Non-pigmented ciliary epithelial cell (primary cell): ENCODE measurements around the gene PPP1R14D.
"Not testable (repeated sequence)": the region's sequence is repeated elsewhere in the genome, so short reads cannot be mapped to it uniquely, and the experiment has no call there.

Experiments used
- DNase-seq: peaks from one replicate; pipeline ENCODE4 v3.0.0-alpha.2; 2010; ENCODE audit warnings: low read depth

Gene PPP1R14D

GRCh38 chr15:40828447-40829036 is at the start of gene PPP1R14D:
TSS of gene PPP1R14D (minus strand) at chr15:40828708. CDS start at chr15:40828641, 67 bp downstream.
- no peak for DNase-seq

DNA sequence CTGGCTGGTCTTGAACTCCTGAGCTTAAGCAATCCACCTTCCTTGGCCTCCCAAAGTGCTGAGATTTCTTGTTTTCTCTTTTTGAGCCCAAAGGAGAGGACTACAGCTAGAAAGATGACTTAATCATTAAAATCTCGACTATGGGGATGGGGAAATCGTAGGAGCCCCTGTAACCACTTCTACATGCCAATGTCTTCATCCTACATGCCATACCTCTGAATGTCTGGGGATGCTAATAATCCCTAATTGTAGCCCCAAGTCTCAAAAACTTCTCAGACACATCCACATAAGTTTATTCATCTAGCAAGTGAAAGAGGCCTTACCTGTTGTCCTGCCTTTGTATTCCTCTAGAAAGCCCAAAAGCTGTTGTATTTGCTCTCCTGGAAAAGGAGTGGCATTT is 49.2 kb upstream of the PPP1R14D start:
- no peak for DNase-seq

DNA sequence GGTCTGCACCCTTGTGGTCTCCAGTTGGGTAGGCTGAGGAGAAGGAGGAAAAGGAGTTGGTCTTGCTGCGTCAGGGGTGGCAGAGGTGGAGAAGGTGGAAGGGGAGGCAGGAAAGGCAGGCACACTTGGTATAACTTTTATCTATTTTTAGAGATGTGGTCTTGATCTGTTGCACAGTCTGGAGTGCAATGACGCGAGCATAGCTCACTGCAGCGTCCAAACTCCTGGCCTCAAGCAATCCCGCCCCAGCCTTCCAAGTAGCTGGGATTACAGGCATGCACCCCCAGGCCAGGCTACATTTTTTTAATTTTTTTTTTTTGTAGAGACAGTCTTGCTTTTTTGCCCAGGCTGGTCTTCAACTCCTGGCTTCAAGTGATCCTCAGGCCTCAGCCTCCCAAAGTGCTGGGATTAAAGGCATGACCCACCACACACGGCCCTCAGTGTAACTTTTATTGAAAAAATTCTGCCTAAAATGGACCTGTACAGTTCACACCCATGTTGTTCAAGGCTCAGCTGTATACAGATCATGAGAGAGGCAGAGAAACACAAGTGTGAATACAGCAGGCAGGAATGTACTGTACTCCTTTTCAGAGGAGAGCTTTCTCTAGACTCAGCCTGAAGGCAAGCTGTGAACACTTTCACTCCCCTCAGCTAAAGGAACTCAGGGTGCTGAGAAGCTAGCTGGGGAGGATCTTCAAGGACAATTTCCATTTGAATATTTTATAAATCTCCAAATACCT is 47.7 kb upstream of the PPP1R14D start:
- no peak for DNase-seq

- no peak for DNase-seq
Measured at GRCh38 chr15:40873694-40874561, 45.4 kb upstream of the PPP1R14D start, which contains the start of gene RHOV. TSS of gene RHOV (minus strand) at chr15:40874234. CDS start at chr15:40874139, 95 bp downstream.

DNA sequence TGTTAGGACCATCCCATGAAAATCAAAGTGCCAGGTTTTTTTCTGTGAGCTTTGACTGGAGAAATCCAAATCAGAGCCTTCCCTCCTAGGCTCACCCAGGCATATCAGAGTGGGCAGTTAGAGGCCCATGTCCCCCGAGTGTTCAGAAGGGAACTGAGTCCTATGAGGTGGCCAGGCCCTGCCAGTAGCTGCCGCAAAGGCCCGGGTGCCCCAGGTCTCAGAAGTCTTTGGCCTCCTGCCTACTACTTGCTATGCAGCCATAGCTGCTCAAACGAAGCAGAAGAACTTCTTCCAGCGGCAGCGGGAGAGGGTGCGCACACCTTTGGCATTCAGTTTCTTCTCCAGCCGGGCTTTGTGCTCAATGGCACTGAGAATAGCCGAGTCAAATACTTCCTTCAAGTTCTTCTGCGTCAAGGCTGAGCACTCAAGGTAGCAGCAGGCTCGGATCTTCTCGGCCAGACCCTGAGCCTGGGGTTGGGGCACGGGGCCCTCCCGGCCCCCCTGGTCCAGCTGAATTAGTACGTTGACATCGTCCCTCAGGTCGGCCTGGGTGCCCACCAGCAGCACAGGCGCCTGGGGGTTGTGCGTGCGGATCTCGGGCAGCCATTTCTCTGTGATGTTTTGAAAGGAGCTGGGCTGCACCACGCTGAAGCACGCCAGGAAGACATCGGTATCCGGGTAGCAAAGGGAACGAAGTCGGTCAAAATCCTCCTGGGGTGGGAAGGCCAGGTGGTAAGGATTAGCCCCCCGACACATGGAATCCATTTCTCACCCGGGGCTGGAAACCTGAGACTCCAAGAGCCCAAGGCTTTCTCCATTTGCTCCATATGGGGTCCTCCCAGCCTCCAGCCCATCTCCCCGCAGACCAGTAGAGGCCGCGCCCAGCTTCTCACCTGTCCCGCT is 44.5 kb upstream of the PPP1R14D start:
- DNase-seq, result no peak

- DNase-seq, result no peak
Measured at GRCh38 chr15:40871749-40872617, 43.5 kb upstream of the PPP1R14D start.

- no peak for DNase-seq
Measured at GRCh38 chr15:40870716-40871115, 42.2 kb upstream of the PPP1R14D start.

DNA sequence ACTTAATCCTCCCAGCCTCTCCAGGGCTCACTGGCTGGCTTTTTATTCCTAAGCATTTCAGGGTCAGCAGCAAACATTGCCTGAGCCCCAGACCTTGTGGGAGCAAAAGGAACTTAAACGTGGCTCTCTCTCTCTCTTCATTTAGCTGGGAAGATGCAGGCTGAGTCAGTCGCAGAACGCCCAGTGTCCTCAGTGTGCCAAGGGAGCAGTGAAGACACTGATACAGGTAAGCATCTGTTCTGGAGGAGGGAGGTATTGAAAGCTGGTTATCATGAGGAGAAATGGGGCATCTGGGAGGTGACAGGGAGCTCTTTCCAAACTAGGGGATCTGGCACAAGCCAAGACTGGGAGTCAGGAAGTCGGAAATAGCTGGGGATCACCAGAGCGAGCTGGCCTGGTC is 41.2 kb upstream of the PPP1R14D start:
- DNase-seq, result no peak

DNA sequence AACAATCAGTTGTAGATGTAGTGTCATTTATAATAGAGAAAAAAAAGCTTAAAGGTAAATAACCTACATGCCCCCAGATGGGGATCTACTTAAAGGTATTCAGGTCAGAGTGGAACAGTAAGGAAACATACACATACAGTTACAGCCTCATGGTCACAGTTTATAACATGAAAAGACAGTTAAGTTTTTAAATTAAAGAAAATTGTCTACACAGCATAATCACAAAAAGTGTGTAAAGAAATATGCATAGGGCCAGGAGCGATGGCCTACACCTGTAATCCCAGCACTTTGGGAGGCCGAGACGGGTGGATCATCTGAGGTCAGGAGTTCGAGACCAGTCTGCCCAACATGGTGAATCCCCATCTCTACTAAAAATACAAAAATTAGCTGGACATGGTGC is 38.7 kb upstream of the PPP1R14D start:
- DNase-seq, result no peak

GRCh38 chr15:40863660-40864270 is 35.3 kb upstream of the PPP1R14D start:
- DNase-seq, result no peak

GRCh38 chr15:40861147-40861546 is 32.6 kb upstream of the PPP1R14D start:
- DNase-seq, result not testable (repeated sequence)

DNA sequence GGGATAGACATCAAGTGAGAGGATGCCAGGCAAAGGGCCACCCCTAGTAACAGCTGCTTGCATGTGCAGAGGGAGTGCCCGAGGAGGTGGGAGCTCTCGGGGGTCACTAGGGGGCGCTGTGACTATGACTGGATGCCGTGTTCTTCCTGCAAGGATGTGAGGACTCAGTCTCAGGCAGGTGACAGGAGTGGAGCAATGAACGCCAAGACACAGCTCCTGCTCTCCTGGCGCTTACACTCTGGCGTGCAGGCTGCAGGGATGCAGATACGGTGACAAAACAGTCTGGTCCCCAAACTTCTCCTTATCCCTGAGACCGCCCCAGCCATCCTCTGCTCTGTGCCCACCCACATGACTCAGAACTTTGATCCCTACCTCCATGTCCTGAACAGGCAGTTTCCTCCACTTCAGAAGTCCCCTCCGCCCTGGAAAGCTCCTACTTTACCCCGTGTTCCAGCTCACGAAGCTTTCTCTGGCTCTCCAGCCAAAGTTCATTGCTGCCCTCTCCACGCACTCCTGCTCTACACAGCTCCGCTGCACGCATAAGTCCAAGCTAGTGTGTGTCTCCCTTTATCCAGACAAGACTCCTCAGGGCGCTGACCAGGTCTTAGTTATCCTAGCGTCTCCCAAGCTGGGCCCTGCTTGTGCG is 30.8 kb upstream of the PPP1R14D start:
- no peak for DNase-seq

- DNase-seq, result no peak
Measured at GRCh38 chr15:40858706-40859105, 30.2 kb upstream of the PPP1R14D start.

- no peak for DNase-seq
Measured at GRCh38 chr15:40857601-40858341, 29.3 kb upstream of the PPP1R14D start.

- DNase-seq, result no peak
Measured at GRCh38 chr15:40856746-40857145, 28.2 kb upstream of the PPP1R14D start.

DNA sequence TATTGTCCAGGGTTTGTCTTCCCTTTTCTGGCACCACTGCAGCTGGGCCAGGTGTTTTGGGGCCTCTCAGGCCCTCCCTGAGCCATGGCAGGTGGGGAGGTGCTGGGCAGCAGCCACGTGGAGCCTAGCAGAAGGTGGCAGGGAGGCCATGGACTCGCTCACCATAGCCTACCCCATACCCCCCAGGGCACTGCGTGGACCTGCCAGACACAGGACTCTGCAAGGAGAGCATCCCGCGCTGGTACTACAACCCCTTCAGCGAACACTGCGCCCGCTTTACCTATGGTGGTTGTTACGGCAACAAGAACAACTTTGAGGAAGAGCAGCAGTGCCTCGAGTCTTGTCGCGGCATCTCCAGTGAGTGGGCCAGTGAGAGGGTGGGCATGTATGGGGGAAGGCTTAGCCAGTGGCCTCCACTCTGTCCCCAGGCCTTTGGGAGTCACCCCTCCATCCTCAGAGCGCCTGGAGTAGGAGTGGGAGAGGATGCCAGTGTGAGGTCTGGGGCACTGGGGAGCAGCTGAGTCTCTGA is 27.3 kb upstream of the PPP1R14D start:
- no peak for DNase-seq

DNA sequence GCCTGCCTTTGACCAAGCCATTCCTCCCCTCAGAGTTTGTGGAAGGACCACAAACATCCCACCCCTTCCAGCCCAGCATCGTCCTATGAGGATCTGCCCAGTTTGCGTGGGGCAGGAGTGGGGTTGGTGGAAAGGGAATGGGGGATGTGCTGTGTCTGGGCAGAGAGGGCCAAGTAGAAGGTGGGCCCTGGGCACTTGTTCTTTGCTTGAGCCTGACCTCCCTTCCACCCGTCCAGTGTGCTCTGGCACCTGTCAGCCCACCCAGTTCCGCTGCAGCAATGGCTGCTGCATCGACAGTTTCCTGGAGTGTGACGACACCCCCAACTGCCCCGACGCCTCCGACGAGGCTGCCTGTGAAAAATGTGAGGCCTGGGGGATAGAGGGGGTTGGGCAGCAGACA is 25.7 kb upstream of the PPP1R14D start:
- no peak for DNase-seq

DNA sequence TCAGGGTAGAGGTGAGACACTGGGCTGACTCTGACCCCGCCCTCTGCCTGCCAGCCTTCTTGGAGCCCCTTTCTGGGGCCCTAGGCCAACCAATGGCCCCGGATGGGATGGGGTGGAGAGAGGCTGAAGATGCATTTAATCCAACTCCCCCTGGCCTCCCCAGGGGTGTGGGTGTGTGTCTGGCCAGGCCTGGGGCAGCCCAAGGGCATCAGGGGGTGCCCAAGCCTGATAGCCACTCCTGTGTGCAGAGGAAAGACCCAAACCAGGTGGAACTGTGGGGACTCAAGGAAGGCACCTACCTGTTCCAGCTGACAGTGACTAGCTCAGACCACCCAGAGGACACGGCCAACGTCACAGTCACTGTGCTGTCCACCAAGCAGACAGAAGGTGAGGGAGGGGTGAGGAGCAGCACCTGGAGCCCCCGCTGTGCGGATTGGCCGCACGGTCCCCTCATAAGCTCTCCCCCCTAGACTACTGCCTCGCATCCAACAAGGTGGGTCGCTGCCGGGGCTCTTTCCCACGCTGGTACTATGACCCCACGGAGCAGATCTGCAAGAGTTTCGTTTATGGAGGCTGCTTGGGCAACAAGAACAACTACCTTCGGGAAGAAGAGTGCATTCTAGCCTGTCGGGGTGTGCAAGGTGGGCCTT is 24.9 kb upstream of the PPP1R14D start:
- no peak for DNase-seq
